PC-3 (cell line): Measurements from ENCODE around the gene NIT1. TPM values are rescaled to one million over a fixed set of nuclear protein-coding genes. Genes with fewer than 3 reads are reported as not detected.
A peak's percentile ranks its signal among the peaks of the same experiment; 100 is the strongest.

Source experiments
- ATAC-seq: fragments of 200-7000 bp; cut with Tn5 transposase; 2 replicates; pipeline ENCODE4 v1.9.1; 2020; ENCODE audit warnings: mild to moderate bottlenecking, moderate library complexity
- BruUV-seq: library from RNA; stranded (reverse); fragments of 400-500 nt; replicated peaks from 2 replicates; lab custom pipeline; 2021; lab: Mats Ljungman, UMichigan
- CTCF ChIA-PET: fragments of 300-600 bp; sonication (Branson Sonifier 250); formaldehyde crosslinking; loops from one replicate; lab custom pipeline; 2022; ENCODE audit warnings: antibody characterized with exemption; lab: Charles Lee
- POLR2A ChIA-PET: fragments of 300-600 bp; sonication (Branson Sonifier 250); formaldehyde crosslinking; loops from one replicate; lab custom pipeline; 2022; ENCODE audit warnings: antibody characterized with exemption; ENCODE audit not compliant: unreplicated experiment; lab: Charles Lee
- DNase-seq: peaks from one replicate; pipeline ENCODE4 v3.0.0-alpha.2; 2015
- H2AFZ ChIP-seq: fragments of 300-600 bp; sonication (generic); 2 replicates; pipeline ENCODE4 v1.6.0; 2016; ENCODE audit warnings: antibody characterized with exemption, low read length
- H3F3A ChIP-seq: fragments of 300-600 bp; sonication (generic); one replicate; pipeline ENCODE4 v1.6.0; 2017; ENCODE audit warnings: antibody characterized with exemption, low read length, control low read depth, mild to moderate bottlenecking; ENCODE audit not compliant: unreplicated experiment
- H3K27ac ChIP-seq: fragments of 300-600 bp; sonication (generic); 2 replicates; pipeline ENCODE4 v1.5.1; 2016; ENCODE audit warnings: mild to moderate bottlenecking, low read length
- H3K27me3 ChIP-seq: fragments of 300-600 bp; sonication (generic); 2 replicates; pipeline ENCODE4 v1.6.1; 2016; ENCODE audit warnings: low read length, mixed read lengths
- H3K36me3 ChIP-seq: fragments of 300-600 bp; sonication (generic); 2 replicates; pipeline ENCODE4 v1.6.1; 2016; ENCODE audit warnings: low read depth, mixed run types, low read length, mixed read lengths
- H3K4me1 ChIP-seq: fragments of 300-600 bp; sonication (generic); 2 replicates; pipeline ENCODE4 v1.5.1; 2016; ENCODE audit warnings: low read length; ENCODE audit not compliant: insufficient read depth
- H3K4me2 ChIP-seq: fragments of 300-600 bp; sonication (generic); 2 replicates; pipeline ENCODE4 v1.6.0; 2016; ENCODE audit warnings: low read length
- H3K4me3 ChIP-seq: fragments of 300-600 bp; sonication (generic); 2 replicates; pipeline ENCODE4 v1.5.1; 2016; ENCODE audit warnings: mild to moderate bottlenecking, low read length, mixed read lengths
- H3K79me2 ChIP-seq: fragments of 300-600 bp; sonication (generic); 2 replicates; pipeline ENCODE4 v1.6.1; 2017; ENCODE audit warnings: low read length, mixed read lengths
- H3K9ac ChIP-seq: fragments of 300-600 bp; sonication (generic); 2 replicates; pipeline ENCODE4 v1.6.0; 2016; ENCODE audit warnings: mild to moderate bottlenecking, low read length
- H3K9me2 ChIP-seq: fragments of 300-600 bp; sonication (generic); replicated peaks from 2 replicates; pipeline ENCODE4 v1.6.1; 2016; ENCODE audit warnings: mixed run types, low read length, mixed read lengths
- H3K9me3 ChIP-seq: fragments of 300-600 bp; sonication (generic); 2 replicates; pipeline ENCODE4 v1.6.1; 2016; ENCODE audit warnings: low read length, mixed read lengths
- H4K20me1 ChIP-seq: fragments of 300-600 bp; sonication (generic); 2 replicates; pipeline ENCODE4 v1.6.1; 2016; ENCODE audit warnings: low read length, mixed read lengths
- EZH2 ChIP-seq: fragments of 300-600 bp; sonication (generic); IDR thresholded peaks from one replicate; pipeline ENCODE4 v1.6.1; 2017; ENCODE audit warnings: antibody characterized with exemption, mild to moderate bottlenecking, low read length; ENCODE audit not compliant: unreplicated experiment
- EZH2phosphoT487 ChIP-seq: fragments of 300-600 bp; sonication (generic); IDR thresholded peaks from 2 replicates; pipeline ENCODE4 v1.6.1; 2018; ENCODE audit warnings: mild to moderate bottlenecking, antibody characterized with exemption, low read length, borderline replicate concordance
- intact Hi-C: fragments of 100-400 bp; cut with micrococcal nuclease; formaldehyde crosslinking; loops from 2 replicates; pipeline ENCODE4 v1.9.0; 2023
- total RNA-seq: library from RNA; depleted of rRNA; stranded (reverse); fragments of >200 nt; gene quantifications from 2 replicates; pipeline ENCODE4 v1.2.3, GENCODE V29; 2014
- TF ChIP-seq, protein P1 (sequence below): fragments of 300-600 bp; sonication (generic); conservative IDR thresholded peaks from 2 replicates; pipeline ENCODE4 v1.5.1; 2017; ENCODE audit warnings: antibody characterized with exemption, low read depth, mild to moderate bottlenecking, low read length

Gene NIT1
- total RNA-seq, 1 experiment from 2014 or later = 18.1 TPM

DNA sequence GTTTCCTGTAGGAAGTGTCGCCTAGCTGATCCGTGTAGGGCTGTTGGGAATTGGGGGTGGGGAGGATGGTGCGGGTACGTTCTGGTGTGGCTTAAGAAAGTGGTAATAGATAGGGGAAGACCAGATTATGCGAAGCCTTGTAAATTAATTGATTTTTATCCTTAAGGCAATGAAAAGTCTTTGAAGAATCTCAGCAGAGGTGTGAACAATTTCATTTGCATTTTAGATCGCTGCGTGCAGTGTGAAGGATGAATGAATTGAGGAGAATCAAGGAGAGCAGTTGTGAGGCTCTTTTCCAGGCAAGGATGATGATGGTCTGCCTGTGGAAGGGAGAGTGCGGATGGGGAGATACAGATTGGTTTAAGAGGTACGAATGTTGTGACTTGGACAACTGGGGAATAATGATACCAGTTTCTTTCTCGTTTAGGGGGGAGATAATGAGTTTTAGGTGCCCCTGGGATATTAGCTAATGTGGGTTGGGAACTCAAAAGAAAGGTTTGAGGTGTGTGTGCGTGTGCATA, 15.4 kb downstream of the NIT1 start:
- H2AFZ ChIP-seq = peak overlapping the region; percentile 87
- no peaks in the 10 kb centered on the region for H3K27me3 ChIP-seq
- H3K27ac ChIP-seq = peak overlapping the region; percentile 91
- POLR2A ChIA-PET = interaction anchor here (0.9 kb wide), 1 partner anchor 16 kb away, joined by 6 read pairs; the partner anchor contains the start of genes NIT1 and PFDN2
- peak overlapping the region; percentile 98 for H3K4me2 ChIP-seq
- intact Hi-C loops = loop anchor here (2.0 kb wide), 2 partner anchors 20 to 34 kb away; partner anchors contain the start of genes KLHDC9 and UFC1
- no peak for TF ChIP-seq EZH2phosphoT487
- DNase-seq (peak; percentile 23), ATAC-seq (peak; percentile 56)
- H3K4me3 ChIP-seq = peak overlapping the region; percentile 90
- H3K79me2 ChIP-seq = peaks cover 67% of the 10 kb centered on the region
- TSS peak; percentile 75 for BruUV-seq
- H3K4me1 ChIP-seq = peaks cover 18% of the 10 kb centered on the region
- H3K9me2 ChIP-seq = no peaks in the 10 kb centered on the region
- peak overlapping the region; percentile 94 for H3K9ac ChIP-seq
- no peaks in the 10 kb centered on the region for H4K20me1 ChIP-seq
- peaks cover 5% of the 10 kb centered on the region for H3F3A ChIP-seq
- no peaks in the 10 kb centered on the region for H3K9me3 ChIP-seq
- peaks cover 11% of the 10 kb centered on the region for H3K36me3 ChIP-seq
- CTCF ChIA-PET = interaction anchor here (0.9 to 1.1 kb wide), 2 partner anchors 20 to 33 kb away, joined by 5 read pairs; partner anchors contain the start of genes PPOX and UFC1

DNA sequence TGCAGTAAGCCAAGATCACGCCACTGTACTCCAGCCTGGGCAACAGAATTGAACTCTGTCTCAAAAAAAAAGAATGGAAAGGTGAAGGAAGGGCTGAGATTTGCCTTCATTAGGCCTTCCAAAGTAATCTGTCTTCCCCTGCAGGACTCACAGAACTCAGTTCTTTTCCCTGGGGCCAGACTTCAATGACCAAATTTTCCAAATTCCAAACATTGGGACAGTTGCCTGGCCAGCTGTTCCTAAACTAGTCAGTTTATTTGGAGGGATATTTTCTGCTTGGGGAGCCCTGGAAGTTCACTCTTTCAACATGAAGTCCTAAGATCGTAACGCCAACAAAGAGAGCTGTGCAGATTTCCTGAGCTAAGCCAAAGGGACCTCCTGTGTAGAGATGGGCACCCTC, 20.0 kb downstream of the NIT1 start:
- POLR2A ChIA-PET = no interaction called here
- DNase-seq = no peak
- no peak overlapping the region for H3K4me3 ChIP-seq
- CTCF ChIA-PET = no interaction called here
- H3K9me3 ChIP-seq = no peaks in the 10 kb centered on the region
- no peak overlapping the region for H3K27ac ChIP-seq
- peaks cover 5% of the 10 kb centered on the region for H3F3A ChIP-seq
- H4K20me1 ChIP-seq = no peaks in the 10 kb centered on the region
- H3K4me1 ChIP-seq = no peaks in the 10 kb centered on the region
- H3K4me2 ChIP-seq = no peak overlapping the region
- no peak for ATAC-seq
- peaks cover 29% of the 10 kb centered on the region for H3K79me2 ChIP-seq
- no peak overlapping the region for H2AFZ ChIP-seq
- H3K27me3 ChIP-seq = no peaks in the 10 kb centered on the region
- BruUV-seq = no TSS peak
- no peaks in the 10 kb centered on the region for H3K9me2 ChIP-seq
- intact Hi-C loops = no loop called here
- H3K36me3 ChIP-seq = no peaks in the 10 kb centered on the region
- H3K9ac ChIP-seq = no peak overlapping the region
- TF ChIP-seq, protein P1, sequence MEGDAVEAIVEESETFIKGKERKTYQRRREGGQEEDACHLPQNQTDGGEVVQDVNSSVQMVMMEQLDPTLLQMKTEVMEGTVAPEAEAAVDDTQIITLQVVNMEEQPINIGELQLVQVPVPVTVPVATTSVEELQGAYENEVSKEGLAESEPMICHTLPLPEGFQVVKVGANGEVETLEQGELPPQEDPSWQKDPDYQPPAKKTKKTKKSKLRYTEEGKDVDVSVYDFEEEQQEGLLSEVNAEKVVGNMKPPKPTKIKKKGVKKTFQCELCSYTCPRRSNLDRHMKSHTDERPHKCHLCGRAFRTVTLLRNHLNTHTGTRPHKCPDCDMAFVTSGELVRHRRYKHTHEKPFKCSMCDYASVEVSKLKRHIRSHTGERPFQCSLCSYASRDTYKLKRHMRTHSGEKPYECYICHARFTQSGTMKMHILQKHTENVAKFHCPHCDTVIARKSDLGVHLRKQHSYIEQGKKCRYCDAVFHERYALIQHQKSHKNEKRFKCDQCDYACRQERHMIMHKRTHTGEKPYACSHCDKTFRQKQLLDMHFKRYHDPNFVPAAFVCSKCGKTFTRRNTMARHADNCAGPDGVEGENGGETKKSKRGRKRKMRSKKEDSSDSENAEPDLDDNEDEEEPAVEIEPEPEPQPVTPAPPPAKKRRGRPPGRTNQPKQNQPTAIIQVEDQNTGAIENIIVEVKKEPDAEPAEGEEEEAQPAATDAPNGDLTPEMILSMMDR = no peak
- TF ChIP-seq EZH2 (no peak), EZH2phosphoT487 (no peak)

DNA sequence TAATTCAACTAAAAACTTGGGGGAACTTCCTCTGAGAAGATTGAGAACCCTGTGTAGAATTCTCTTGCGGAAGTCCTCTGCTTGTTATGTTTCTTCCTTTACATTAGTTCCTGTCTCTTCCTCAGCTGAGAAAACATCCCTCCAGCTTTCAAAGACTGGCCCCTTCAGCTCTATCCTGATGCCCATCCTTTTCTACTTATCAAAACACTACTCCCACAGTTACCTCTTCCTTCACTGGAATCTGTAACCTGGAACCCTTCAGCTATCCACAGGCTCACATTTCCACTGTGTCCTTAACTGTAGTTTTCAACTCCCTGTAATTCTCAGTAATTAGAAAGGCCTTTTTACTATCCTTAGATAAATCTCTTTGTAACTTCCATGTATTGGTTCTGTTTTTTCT, 20.5 kb downstream of the NIT1 start:
- H4K20me1 ChIP-seq = no peaks in the 10 kb centered on the region
- no peak overlapping the region for H3K27ac ChIP-seq
- H3K9me2 ChIP-seq = no peaks in the 10 kb centered on the region
- no peaks in the 10 kb centered on the region for H3K4me1 ChIP-seq
- H3K9me3 ChIP-seq = no peaks in the 10 kb centered on the region
- no peak overlapping the region for H2AFZ ChIP-seq
- ChIA-PET POLR2A (no interaction called here), CTCF (no interaction called here)
- H3K9ac ChIP-seq = no peak overlapping the region
- ATAC-seq (no peak), DNase-seq (no peak)
- intact Hi-C loops = no loop called here
- peaks cover 2% of the 10 kb centered on the region for H3F3A ChIP-seq
- H3K27me3 ChIP-seq = no peaks in the 10 kb centered on the region
- peaks cover 24% of the 10 kb centered on the region for H3K79me2 ChIP-seq
- BruUV-seq = no TSS peak
- no peak overlapping the region for H3K4me2 ChIP-seq
- TF ChIP-seq, protein P1 = no peak
- TF ChIP-seq EZH2 (no peak), EZH2phosphoT487 (no peak)
- no peak overlapping the region for H3K4me3 ChIP-seq
- no peaks in the 10 kb centered on the region for H3K36me3 ChIP-seq
